Neural progenitor cell (in vitro differentiated cells): Measurements from ENCODE around the gene CDK13.

Experiments used
- EZH2 ChIP-seq: fragments of 200-600 bp; sonication (generic); IDR thresholded peaks from 2 replicates; pipeline ENCODE4 v1.6.1; 2017; ENCODE audit warnings: antibody characterized with exemption, mild to moderate bottlenecking, moderate library complexity
- EZH2phosphoT487 ChIP-seq: fragments of 200-600 bp; sonication (generic); IDR thresholded peaks from 2 replicates; pipeline ENCODE4 v1.6.1; 2017; ENCODE audit warnings: antibody characterized with exemption
- TF ChIP-seq, protein P1 (sequence below): fragments of 200-600 bp; sonication (generic); IDR thresholded peaks from 2 replicates; pipeline ENCODE4 v1.5.1; 2017; ENCODE audit warnings: antibody characterized with exemption, mild to moderate bottlenecking

DNA sequence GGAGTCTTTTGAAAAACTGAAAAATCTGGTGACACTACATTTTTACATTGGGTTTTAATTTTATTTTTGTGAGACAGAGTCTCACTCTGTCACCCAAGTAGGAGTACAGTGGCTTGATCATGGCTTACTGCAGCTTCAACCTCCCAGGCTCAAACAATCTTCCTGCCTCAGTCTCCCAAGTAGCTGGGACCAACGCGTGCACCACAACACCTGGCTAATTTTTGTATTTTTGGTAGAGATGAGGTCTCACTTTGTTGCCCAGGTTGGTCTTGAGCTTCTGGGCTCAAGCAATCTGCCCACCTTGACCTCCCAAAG is 172.8 kb downstream of the CDK13 start:
- TF ChIP-seq, protein P1, sequence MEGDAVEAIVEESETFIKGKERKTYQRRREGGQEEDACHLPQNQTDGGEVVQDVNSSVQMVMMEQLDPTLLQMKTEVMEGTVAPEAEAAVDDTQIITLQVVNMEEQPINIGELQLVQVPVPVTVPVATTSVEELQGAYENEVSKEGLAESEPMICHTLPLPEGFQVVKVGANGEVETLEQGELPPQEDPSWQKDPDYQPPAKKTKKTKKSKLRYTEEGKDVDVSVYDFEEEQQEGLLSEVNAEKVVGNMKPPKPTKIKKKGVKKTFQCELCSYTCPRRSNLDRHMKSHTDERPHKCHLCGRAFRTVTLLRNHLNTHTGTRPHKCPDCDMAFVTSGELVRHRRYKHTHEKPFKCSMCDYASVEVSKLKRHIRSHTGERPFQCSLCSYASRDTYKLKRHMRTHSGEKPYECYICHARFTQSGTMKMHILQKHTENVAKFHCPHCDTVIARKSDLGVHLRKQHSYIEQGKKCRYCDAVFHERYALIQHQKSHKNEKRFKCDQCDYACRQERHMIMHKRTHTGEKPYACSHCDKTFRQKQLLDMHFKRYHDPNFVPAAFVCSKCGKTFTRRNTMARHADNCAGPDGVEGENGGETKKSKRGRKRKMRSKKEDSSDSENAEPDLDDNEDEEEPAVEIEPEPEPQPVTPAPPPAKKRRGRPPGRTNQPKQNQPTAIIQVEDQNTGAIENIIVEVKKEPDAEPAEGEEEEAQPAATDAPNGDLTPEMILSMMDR = no peak
- TF ChIP-seq EZH2 (no peak), EZH2phosphoT487 (no peak)
